WI38 (cell line): ENCODE results near the gene PPP1R37.

Source experiments
- H3K4me3 ChIP-seq: 2 replicates; pipeline ENCODE4 v1.5.1; 2011; ENCODE audit warnings: low read depth, mild to moderate bottlenecking, control low read depth, low read length
- TF ChIP-seq, protein P1 (sequence below): IDR thresholded peaks from 2 replicates; pipeline ENCODE4 v1.5.1; 2012; ENCODE audit warnings: low read depth, mild to moderate bottlenecking, control low read depth, low read length

Gene PPP1R37

DNA sequence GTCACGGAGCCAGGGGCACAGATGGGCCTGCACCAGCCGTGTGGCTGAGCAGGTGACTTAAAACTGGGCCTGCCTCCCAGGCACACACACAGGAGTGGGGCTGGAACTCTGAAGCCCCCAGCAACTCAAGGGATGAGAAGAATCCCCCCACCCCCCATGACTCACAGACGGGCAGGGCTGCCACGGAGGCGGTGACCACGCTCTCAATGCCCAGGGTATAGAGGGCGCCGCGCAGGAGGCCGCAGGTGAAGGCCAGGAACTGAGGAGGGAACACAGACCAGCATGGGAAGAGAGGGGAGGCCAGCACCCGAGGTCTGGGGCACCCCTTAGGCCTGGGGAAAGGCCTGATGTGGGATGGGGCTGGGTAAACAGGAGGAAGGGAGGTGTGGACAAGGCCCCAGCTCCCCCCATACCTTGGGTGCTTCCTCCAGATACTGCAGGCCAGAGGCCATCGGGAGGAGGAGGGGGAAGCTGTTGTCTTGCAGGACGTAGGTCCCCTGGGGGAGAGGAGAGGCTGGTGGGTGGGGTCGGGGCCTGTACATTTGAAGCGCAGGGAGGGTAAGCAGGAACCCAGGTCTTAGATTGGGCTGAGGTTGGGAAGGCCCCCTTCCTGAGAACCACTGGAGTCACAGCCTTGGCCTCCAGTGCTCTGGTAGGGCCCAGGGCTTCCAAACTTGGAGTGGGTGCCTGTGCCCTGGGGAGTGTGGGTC lies 70.9 kb downstream of the PPP1R37 start:
- no peak overlapping the region for H3K4me3 ChIP-seq

DNA sequence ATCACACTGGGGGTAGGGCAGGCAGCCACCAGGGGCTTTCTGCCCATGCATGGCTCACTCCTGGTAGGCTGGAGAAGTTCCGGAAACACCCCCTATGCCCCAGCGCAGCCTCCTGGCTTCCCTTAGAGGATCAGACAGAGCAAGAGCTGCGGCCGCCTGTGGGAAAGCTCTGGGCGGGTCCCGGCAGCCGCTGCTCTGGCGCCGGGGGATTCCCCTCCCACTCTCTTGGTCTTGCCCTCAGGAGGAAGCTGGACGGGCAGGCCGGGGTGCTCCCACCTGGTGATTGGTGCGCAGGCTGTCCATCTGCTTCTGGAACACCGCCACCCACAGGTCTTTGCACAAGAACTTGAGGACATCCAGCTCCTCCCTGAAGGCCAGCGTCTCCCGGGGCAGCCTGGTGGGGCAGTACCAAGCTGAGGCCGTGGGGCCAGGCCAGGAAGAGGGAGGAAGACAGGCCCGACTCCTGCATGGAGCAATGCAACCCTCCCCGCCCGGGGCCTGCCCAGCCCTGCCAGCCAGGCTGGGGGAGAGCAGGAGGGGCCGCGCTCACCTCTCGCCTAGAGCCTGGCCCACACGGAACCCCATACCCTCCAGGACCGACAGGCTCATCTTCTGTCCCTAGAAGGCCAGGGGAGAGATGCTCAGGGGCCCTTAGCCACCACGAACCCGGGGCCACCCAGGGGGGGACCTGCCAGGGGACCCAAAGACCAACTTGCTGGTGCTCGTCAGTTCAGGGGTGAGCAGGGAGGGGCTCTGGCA lies 71.8 kb downstream of the PPP1R37 start:
- TF ChIP-seq, protein P1, sequence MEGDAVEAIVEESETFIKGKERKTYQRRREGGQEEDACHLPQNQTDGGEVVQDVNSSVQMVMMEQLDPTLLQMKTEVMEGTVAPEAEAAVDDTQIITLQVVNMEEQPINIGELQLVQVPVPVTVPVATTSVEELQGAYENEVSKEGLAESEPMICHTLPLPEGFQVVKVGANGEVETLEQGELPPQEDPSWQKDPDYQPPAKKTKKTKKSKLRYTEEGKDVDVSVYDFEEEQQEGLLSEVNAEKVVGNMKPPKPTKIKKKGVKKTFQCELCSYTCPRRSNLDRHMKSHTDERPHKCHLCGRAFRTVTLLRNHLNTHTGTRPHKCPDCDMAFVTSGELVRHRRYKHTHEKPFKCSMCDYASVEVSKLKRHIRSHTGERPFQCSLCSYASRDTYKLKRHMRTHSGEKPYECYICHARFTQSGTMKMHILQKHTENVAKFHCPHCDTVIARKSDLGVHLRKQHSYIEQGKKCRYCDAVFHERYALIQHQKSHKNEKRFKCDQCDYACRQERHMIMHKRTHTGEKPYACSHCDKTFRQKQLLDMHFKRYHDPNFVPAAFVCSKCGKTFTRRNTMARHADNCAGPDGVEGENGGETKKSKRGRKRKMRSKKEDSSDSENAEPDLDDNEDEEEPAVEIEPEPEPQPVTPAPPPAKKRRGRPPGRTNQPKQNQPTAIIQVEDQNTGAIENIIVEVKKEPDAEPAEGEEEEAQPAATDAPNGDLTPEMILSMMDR, result no peak
- H3K4me3 ChIP-seq, result no peak overlapping the region

More for the DNA sequence above, 70.9 kb downstream of the PPP1R37 start:
- TF ChIP-seq, protein P1, result no peak

DNA sequence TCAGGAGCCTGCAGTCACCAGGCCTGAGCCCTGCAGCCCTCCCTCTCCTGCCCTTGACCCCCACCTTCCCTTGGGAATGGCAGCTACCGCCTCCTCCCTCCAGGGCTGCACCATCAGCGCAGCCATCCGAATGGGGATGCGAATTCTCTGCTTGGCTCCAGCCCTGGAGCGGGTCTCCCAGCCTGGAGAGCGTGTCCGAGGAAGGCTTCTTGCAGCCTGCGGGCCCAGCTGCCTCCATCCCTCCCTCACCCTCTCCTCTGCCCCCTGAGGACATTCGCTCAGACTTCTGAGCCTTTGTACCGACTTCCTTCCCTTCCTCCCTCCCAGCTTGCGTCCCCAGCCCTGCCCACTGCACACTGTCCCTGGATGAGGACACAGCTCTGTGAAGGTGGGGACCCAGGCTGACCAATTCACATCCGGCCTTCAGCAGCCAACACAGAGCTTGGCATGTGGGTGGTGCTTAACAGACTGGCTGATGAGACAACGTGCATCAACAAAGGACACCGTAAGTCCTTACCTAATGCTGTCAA lies 73.8 kb downstream of the PPP1R37 start:
- TF ChIP-seq, protein P1, result no peak
- H3K4me3 ChIP-seq, result no peak overlapping the region

DNA sequence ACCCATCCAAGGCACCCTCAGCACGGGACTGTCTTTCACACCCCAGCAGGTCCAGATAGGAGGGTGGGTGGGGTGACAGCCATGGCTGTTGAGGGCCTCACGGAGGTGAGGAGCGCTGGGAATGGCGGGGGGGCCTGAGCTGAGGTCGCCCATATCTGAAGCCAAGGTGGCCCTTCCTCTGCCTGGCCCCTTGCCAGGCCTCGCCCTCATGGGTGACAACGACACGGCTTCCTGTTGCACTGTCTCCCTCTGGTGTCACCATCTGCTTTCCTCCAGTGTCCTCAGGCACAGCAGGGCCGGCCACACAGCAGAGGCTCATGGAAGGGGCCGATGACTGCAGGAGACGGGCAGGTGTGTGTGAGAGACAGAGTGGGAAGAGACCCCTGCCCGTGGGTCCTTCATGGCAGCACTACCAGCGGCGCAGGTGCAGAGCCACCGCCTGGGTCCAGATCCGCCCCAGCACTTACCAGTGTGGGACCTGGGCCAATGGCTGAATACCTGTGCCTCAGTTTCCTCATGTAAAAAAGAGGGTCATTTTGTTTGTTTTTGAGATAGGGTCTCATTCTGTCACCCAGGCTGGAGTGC lies 75.9 kb downstream of the PPP1R37 start:
- TF ChIP-seq, protein P1, result no peak
- H3K4me3 ChIP-seq, result no peak overlapping the region

DNA sequence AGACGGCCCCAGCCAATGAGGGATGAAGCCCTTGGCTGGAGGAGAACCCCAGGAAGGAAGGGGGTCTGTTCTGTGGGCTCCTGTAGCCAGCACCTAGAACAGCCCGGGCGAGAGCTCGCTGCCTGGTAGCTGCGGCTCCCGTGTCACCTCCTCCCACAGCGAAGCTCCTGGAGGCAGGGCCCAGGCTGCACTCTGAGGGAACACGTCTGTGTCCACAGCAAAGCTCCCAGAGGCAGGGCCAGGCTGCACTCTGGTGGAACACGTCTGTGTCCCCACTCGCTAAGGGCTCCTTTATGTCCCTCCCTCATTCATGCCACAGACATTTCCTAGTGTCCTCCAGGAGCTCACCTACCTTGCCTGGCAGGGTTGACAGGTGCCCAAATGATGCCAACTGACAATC lies 76.6 kb downstream of the PPP1R37 start:
- H3K4me3 ChIP-seq, result no peak overlapping the region
- TF ChIP-seq, protein P1, result no peak

DNA sequence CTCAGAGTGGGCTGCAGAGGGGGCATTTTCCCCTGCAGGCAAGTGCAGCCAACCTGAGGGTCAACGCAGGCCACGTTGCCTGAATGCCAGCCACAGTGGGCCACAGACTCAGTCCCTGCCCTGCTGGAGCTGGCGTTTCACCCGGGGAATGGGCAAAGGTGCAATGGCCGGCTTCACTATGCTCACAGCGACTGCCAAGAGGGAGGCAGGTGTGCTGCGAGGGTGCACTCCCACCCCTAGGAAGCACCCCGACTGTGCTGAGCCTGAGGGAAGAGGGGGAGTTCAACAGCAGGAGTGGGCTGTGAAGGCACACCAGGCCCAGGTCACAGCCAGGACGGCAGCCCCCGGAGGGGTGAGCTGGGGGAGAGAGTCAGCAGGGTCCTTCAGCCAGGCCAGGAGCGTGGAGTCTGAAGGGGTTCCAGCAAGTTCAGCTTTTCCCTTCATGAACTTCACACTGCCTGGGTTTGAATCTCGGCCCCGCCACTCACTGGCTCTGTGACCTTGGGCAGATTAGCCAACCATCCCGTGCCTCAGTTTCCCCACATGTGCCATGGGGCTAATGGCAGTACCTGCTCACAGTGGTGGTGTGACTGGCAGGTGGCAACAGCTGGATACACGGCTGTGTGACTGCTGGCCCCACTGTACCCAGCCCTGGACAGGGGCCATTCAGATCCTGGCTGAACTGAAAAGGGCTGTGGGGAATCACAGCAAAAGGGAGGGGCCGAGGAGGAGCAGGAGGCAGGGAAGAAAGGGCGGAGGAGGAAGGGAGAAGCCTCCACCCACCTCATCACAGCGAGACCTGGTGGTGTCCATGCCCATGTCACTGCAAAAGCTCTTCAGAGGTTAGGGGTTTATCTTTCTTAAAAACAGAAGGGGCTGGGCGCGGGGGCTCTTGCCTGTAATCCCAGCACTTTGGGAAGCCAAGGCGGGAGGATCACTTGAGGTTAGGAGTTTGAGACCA lies 77.4 kb downstream of the PPP1R37 start:
- TF ChIP-seq, protein P1, result no peak
- H3K4me3 ChIP-seq, result no peak overlapping the region
